GM12878 (cell line): ENCODE measurements around the gene LIMS1. TPM values are rescaled to one million over a fixed set of nuclear protein-coding genes. Genes with fewer than 3 reads are reported as not detected.

Experiments used
- CBX5 ChIP-seq: sonication (generic); IDR thresholded peaks from 2 replicates; pipeline ENCODE4 v1.6.1; 2016; ENCODE audit warnings: low read depth, moderate library complexity, mild to moderate bottlenecking, inconsistent platforms
- CHD2 ChIP-seq: IDR thresholded peaks from 2 replicates; pipeline ENCODE4 v1.6.1; 2011; ENCODE audit warnings: low read depth, low read length, improper control_type of control experiment, borderline replicate concordance
- CREB1 ChIP-seq: IDR thresholded peaks from 2 replicates; pipeline ENCODE4 v1.6.1; 2012; ENCODE audit warnings: low read depth, mild to moderate bottlenecking, inconsistent platforms
- CUX1 ChIP-seq: IDR thresholded peaks from 2 replicates; pipeline ENCODE4 v1.6.1; 2012; ENCODE audit warnings: improper control_type of control experiment, low read depth, low read length; ENCODE audit not compliant: insufficient replicate concordance
- ESRRA ChIP-seq: IDR thresholded peaks from 2 replicates; pipeline ENCODE4 v1.6.1; 2012; ENCODE audit warnings: mild to moderate bottlenecking, low read length, improper control_type of control experiment
- GABPA ChIP-seq: IDR thresholded peaks from 2 replicates; pipeline ENCODE4 v1.6.1; 2014; ENCODE audit warnings: antibody characterized with exemption, low read depth, mild to moderate bottlenecking, inconsistent platforms
- HCFC1 ChIP-seq: fragments of 150-350 bp; IDR thresholded peaks from 2 replicates; pipeline ENCODE4 v1.6.1; 2014; ENCODE audit warnings: low read length
- IKZF1 ChIP-seq: fragments of 450-650 bp; conservative IDR thresholded peaks from 2 replicates; pipeline ENCODE4 v1.6.1; 2017; ENCODE audit warnings: antibody characterized with exemption, mild to moderate bottlenecking
- IKZF2 ChIP-seq, 2 experiments: fragments of 450-650 bp; IDR thresholded peaks; 2 replicates each; pipeline ENCODE4 v1.6.1; 2017; ENCODE audit warnings: mild to moderate bottlenecking in 2 of 2, moderate library complexity in 2 of 2
- MXI1 ChIP-seq: fragments of 150-350 bp; IDR thresholded peaks from 2 replicates; pipeline ENCODE4 v1.6.1; 2011; ENCODE audit warnings: low read depth, mild to moderate bottlenecking, inconsistent platforms, low read length, improper control_type of control experiment
- NFYB ChIP-seq: IDR thresholded peaks from 2 replicates; pipeline ENCODE4 v1.6.1; 2011; ENCODE audit warnings: low read depth, mild to moderate bottlenecking, low read length, improper control_type of control experiment, moderate library complexity; ENCODE audit not compliant: insufficient read depth
- NR2C2 ChIP-seq: IDR thresholded peaks from 2 replicates; pipeline ENCODE4 v1.6.1; 2011; ENCODE audit warnings: borderline replicate concordance, low read depth; ENCODE audit not compliant: control insufficient read depth, insufficient read length
- NRF1 ChIP-seq: conservative IDR thresholded peaks from 2 replicates; pipeline ENCODE4 v1.6.1; 2011; ENCODE audit warnings: mild to moderate bottlenecking, low read depth, low read length, improper control_type of control experiment
- POU2F2 ChIP-seq: IDR thresholded peaks from 3 replicates; pipeline ENCODE4 v1.6.1; 2011; ENCODE audit warnings: low read depth, mild to moderate bottlenecking, low read length, borderline replicate concordance
- RAD21 ChIP-seq: IDR thresholded peaks from 2 replicates; pipeline ENCODE4 v1.6.1; 2011; ENCODE audit warnings: mild to moderate bottlenecking, low read depth, low read length, moderate library complexity; ENCODE audit not compliant: insufficient read depth
- RB1 ChIP-seq: fragments of 450-650 bp; formaldehyde crosslinking; IDR thresholded peaks from 2 replicates; pipeline ENCODE4 v1.6.1; 2017; ENCODE audit warnings: mild to moderate bottlenecking, borderline replicate concordance
- SPI1 ChIP-seq: IDR thresholded peaks from 2 replicates; pipeline ENCODE4 v1.6.1; 2011; ENCODE audit warnings: low read depth, mild to moderate bottlenecking, low read length, moderate library complexity, borderline replicate concordance; ENCODE audit not compliant: insufficient read depth
- SRF ChIP-seq, 2 experiments: IDR thresholded peaks; 2 replicates each; pipeline ENCODE4 v1.6.1; 2011; ENCODE audit warnings: low read depth in 2 of 2, low read length in 2 of 2, mild to moderate bottlenecking in 1 of 2, moderate library complexity in 1 of 2
- ZBTB33 ChIP-seq: fragments of 450-650 bp; IDR thresholded peaks from 2 replicates; pipeline ENCODE4 v1.6.1; 2017; ENCODE audit warnings: mild to moderate bottlenecking
- ZNF274 ChIP-seq: IDR thresholded peaks from one replicate; pipeline ENCODE4 v1.8.0; 2011; ENCODE audit not compliant: insufficient read length, insufficient read depth
- polyA plus RNA-seq, 11 experiments: library from polyadenylated mRNA; depleted of rRNA in 4 of 11; unstranded in 6 of 11; stranded (reverse) in 5 of 11; fragments of >200 nt; fragmentation: Nextera tagmentation in 4 of 11; fragmentation: Illumina TruSeq in 1 of 11; extraction: Ambion mirVana in 4 of 11; extraction: Trizol in 1 of 11; gene quantifications; 1 replicate in 1 of 11; 2 replicates in 10 of 11; pipeline versions ENCODE4 v1.2.1 to v1.2.3, GENCODE V29; 2011 to 2016; ENCODE audit warnings: inconsistent platforms in 2 of 11, missing spikeins in 2 of 11, low read depth in 1 of 11
- total RNA-seq, 4 experiments: library from RNA; depleted of rRNA in 3 of 4; stranded (reverse); fragments of >200 nt in 3 of 4; fragmentation: Illumina TruSeq in 1 of 4; extraction: Trizol in 1 of 4; gene quantifications; 2 replicates each; pipeline versions ENCODE4 v1.2.1 to v1.2.3, GENCODE V29; 2013 to 2021

LIMS1 gene
- total and polyA plus RNA-seq, 10 of the 15 experiments (the other 5 are each of a cell fraction or from before 2014, with no cell fraction given) = 15.7 to 98.1 (median 43.9) TPM

DNA sequence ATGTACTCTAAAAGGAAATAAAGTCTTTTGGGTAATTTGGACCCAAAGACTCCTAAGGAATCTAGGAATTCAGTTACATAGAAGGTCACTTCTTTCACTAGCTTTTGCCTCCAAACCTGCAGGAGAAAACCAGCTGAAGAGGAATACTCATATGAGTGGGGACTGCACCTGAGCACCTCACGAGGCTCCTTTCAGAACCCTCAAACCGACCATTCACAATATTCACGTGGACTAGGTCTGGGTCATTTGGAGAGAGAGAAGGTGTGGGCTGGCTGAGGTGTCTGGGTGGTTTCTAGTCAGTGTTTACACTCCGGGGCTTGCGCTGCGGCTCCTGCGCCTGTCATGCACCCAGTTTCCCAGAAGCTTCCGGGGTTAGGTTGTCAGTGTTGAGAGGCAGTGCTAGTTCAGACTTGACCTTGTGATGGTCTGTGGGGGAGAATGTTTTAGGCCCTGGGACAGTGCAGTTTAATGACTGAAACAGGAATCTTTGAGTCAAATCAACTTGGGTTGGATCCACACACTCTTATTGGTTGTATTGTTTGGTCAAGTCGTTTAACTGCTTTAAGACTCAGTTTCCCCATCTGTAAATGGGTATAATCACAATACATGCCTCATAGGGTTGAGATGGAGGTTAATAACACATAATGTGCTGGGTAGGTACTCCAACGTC is 78.4 kb downstream of the LIMS1 start (continued):
- TF ChIP-seq ZBTB33 = no peak
- TF ChIP-seq CBX5 = no peak
- peak in 1 of 2 experiments; percentile 55; a peak in 1 of 4 replicates for TF ChIP-seq SRF (IDR thresholded peaks at IDR 0.05; ENCODE audit: low read depth in 2 of 2, low read length in 2 of 2)
- peak; percentile 83 for TF ChIP-seq POU2F2
- no peak for TF ChIP-seq CUX1
- peak; percentile 38 for TF ChIP-seq NRF1
- 0 out of 2 replicates have a peak, but pooled peaks have one; percentile 30 for TF ChIP-seq NFYB
- no peak for TF ChIP-seq HCFC1
- peak; percentile 92 for TF ChIP-seq IKZF1
- no peak for TF ChIP-seq NR2C2
- no peak for TF ChIP-seq ZNF274
- TF ChIP-seq MXI1 = no peak
- peak; percentile 88 to 92 for TF ChIP-seq IKZF2 (IDR thresholded peaks at IDR 0.05)
- peak; percentile 41; the same call in 1 of the 2 replicates for TF ChIP-seq ESRRA
- TF ChIP-seq RAD21 = no peak
- TF ChIP-seq CREB1 = peak; percentile 66
- TF ChIP-seq GABPA = peak; percentile 9; the same call in 1 of the 2 replicates
- TF ChIP-seq SPI1 = no peak
- peak; percentile 91 for TF ChIP-seq CHD2
- no peak; the same call in 1 of the 2 replicates for TF ChIP-seq RB1
